GM19023 (cell line): ENCODE measurements around the gene MRAP.
"Not testable (repeated sequence)": the region's sequence is repeated elsewhere in the genome, so short reads cannot be mapped to it uniquely, and the experiment has no call there.

Experiments used
- ATAC-seq: cut with Tn5 transposase; IDR thresholded peaks from one replicate; pipeline ENCODE4 v1.9.1; 2021; ENCODE audit warnings: mild to moderate bottlenecking, moderate library complexity; ENCODE audit not compliant: unreplicated experiment

The MRAP gene

DNA sequence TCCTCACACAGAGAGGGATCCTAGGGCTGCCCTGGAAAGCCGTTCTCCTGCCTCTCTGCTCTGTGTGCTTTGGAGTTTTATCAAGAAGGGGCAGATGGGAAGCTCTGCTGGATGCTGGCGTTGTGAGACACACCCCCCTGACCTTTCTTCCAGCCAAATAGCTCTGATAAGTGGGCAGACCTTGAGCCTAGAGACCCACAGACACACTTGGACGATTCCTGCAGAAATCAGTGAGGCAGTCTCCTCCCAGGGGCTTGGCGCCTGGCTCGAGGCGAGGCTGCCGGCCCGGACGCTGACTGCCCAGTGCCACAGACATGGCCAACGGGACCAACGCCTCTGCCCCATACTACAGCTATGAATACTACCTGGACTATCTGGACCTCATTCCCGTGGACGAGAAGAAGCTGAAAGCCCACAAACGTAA lies at the start of gene MRAP:
Gene MRAP, plus strand, starts transcription at position 198 of the 424 bp plus-strand sequence. Its CDS starts 117 bp downstream, at position 315.
- no peak for ATAC-seq

DNA sequence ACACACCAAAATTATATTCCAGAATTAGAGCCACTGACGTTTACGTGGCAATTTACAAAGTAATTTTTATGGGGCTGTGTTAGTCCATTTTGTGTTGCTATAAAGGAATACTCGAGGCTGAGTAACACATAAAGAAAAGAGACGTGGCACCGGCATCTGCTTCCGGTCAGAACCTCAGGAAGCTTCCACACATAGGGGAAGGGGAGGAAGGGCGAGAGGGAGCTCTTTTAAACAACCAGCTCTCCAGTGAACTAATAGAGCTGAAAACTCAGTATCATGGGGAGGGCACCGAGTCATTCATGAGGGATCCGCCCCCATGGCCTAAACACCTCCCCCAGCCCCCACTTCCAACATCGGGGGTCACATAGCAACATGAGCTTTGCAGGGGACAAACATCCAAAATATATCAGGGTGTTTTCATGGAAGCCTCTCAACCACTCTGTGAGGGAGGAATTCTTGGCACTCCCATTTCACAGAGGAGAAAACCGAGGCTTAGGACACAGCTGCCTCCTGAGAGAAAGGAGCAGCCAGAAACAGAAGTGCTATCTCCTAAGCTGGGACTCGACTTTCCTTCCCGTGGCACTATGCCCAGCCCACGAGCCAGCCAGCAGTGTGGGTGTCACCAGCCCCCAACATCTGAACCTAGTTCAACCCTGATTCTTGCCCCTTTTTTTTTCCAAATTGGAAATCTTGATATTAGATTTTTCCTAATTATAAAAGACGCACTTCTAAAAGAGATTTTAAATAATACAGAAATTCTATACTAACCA lies 49.0 kb upstream of the MRAP start:
- no peak for ATAC-seq

DNA sequence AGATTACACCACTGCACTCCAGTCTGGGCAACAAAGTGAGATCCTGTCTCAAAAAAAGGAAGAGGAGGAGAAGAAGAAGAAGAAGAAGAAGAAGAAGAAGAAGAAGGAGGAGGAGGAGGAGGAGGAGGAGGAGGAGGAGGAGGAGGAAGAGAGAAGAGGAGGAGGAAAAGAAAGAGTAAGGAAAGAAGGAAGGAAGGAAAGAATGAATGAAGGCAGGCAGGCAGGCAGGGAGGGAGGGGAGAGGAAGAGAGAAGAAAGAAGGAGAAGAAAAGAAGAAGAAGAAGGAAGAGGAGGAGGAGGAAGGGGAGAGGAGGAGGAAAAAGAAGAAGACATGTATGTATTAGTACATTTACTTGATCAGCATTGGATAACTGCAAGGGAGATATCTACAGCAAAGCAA lies 46.5 kb upstream of the MRAP start:
- no peak for ATAC-seq

DNA sequence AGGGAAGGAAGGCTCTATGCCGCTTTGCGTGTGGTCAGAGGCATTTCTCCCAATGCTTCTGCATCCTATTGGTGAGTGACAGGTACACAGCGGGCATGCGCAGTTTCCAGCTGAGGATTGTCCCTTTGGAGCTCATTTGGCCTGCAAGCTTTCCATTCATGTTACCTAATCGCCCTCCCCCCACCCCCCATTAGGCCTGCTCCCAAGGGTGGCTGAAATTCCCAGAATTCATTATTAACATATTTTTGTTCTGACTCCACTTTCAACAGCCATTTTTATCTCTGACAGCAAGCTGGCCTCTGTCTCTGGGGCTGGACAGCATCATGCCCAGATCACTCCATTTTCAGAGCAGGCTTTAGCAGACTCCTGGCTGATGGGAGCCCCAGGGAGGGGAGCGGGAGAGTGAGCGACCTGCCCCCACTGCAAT lies 45.4 kb upstream of the MRAP start:
- no peak for ATAC-seq

GRCh38 chr21:32256251-32256650 lies 42.4 kb upstream of the MRAP start:
- ATAC-seq = no peak

GRCh38 chr21:32256873-32257620 lies 41.6 kb upstream of the MRAP start:
- ATAC-seq = no peak

- ATAC-seq = peak; percentile 84
Observed at GRCh38 chr21:32257962-32258785, 40.5 kb upstream of the MRAP start.

- not testable (repeated sequence) for ATAC-seq
Observed at GRCh38 chr21:32258786-32259048, 39.9 kb upstream of the MRAP start.

- ATAC-seq = no peak
Observed at GRCh38 chr21:32260130-32260529, 38.5 kb upstream of the MRAP start.

DNA sequence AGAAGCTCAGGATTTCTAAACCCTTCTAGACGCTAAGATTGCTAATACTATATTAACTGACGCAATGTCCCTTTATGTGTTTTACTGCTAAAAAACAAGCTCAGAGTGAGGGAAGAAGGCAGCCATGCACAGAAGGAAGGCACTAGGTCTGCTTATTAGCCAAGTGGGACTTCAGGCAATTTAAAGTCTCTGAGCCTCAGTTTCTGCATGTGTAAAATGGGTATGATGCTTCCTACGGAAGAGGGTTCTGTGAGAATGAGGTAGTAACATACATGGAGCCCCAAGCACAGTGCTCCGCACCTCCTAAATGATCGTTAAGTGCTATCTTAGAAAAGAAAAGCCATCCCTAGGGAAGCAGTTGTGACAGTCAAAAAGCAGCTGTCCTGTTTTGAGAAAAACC lies 36.7 kb upstream of the MRAP start:
- no peak for ATAC-seq

DNA sequence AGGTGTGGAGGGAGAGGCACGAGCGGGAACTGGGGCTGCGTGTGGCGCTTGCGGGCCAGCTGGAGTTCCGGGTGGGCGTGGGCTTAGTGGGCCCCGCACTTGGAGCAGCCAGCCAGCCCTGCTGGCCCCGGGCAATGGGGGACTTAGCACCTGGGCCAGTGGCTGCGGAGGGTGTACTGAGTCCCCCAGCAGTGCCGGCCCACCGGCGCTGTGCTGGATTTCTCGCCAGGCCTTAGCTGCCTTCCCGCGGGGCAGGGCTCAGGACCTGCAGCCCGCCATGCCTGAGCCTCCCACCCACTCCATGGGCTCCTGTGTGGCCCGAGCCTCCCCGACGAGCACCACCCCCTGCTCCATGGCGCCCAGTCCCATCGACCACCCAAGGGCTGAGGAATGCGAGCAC lies 33.3 kb upstream of the MRAP start:
- ATAC-seq = not testable (repeated sequence)

GRCh38 chr21:32270748-32271147 lies 27.9 kb upstream of the MRAP start:
- ATAC-seq = no peak

- ATAC-seq = no peak
Observed at GRCh38 chr21:32276671-32277070, 22.0 kb upstream of the MRAP start.

DNA sequence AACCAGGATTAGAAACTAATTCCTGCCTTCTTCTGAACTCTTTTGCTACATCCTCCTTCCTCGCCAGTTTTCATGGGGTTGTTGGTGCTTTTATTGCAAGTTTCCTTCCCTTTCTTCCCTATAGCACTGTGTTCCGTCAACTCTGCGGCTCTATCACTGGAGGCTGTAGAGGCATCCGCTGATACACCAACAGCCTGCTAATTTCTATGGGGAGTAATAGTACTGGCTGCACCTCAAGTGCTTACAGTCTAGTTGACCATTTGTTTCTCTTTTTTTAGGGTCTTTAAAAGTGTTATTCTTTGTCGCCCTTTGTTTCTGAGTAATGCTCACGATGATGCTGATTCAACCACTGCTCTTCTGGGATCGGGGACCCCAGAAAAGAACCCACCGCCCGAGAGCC lies 20.6 kb upstream of the MRAP start:
- no peak for ATAC-seq

GRCh38 chr21:32278518-32279376 lies 19.9 kb upstream of the MRAP start, which contains the start of gene MIS18A:
Gene MIS18A (minus strand): TSS chr21:32279049. CDS start chr21:32279014, 35 bp downstream.
- peak; percentile 91 for ATAC-seq

GRCh38 chr21:32279377-32279680 lies 19.3 kb upstream of the MRAP start:
- ATAC-seq = peak; percentile 19

- no peak for ATAC-seq
Observed at GRCh38 chr21:32281531-32281930, 17.1 kb upstream of the MRAP start.

DNA sequence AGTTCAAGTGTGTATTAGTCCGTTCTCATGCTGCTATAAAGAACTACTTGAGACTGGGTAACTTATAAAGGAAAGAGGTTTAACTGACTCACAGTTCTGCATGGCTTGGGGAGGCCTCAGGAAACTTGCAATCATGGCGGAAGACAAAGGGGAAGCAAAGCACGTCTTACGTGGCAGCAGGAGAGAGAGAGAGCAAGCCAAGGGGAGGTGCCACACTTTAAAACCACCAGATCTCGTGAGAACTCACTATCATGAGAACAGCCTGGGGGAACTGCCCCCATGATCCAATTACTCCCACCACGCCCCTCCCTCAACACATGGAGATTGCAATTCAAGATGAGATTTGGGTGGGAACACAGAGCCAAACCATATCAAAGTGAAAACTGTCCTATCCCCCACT lies 15.7 kb upstream of the MRAP start:
- ATAC-seq = no peak

GRCh38 chr21:32285476-32285875 lies 13.2 kb upstream of the MRAP start:
- no peak for ATAC-seq

- no peak for ATAC-seq
Observed at GRCh38 chr21:32297449-32297848, 1.2 kb upstream of the MRAP start.

DNA sequence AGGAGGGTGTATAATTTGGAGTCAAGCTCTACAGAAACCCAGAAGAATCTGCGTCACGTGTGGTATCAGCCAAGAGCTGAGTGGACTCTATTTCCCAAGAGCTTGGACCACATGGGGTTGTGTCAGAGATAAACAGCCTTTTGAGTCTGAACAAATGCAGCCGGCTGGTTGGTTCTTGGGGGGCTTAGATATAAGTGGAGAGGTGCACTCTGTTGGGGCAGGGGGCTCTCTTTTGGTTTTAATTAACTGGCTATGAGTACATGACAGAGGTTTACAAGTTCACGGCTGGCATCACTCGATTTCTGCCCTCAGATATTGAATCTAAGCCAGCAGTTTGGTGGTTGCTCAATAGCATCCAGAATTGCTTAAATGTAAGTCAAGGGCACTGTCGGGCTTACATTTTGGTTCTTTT lies 501 bp upstream of the MRAP start:
- no peak for ATAC-seq
